HG03064 (cell line): ENCODE measurements around the gene ATP8B1.

Experiments used
- ATAC-seq: cut with Tn5 transposase; IDR thresholded peaks from one replicate; pipeline ENCODE4 v1.9.1; 2021; ENCODE audit warnings: low read depth; ENCODE audit not compliant: unreplicated experiment

The ATP8B1 gene

GRCh38 chr18:57631697-57632096 is 171.4 kb downstream of the ATP8B1 start:
- ATAC-seq: no peak

GRCh38 chr18:57630754-57631595 is 172.1 kb downstream of the ATP8B1 start:
- peak; percentile 47 for ATAC-seq

GRCh38 chr18:57630002-57630753 is 172.9 kb downstream of the ATP8B1 start:
- peak; percentile 78 for ATAC-seq

DNA sequence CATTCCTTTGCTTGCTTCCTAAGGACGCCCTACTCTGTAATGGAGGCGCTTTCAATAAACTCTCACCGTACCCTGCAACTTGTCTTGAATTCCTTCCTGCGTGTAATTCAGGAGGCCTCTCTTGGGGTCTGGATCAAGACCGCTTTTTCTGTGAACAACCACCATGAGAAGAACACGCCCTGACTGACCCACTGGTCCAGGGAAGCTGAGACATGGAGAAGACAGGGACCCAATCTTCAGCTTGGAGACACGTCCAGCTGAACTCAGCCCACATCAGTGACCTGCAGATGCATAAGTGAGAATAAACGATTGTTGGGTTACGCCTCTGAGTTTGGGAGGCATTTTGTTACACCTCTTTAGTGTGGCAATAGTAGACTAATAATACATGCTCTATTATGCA is 173.7 kb downstream of the ATP8B1 start:
- no peak for ATAC-seq

- no peak for ATAC-seq
Measured at GRCh38 chr18:57627488-57627887, 175.6 kb downstream of the ATP8B1 start.

- no peak for ATAC-seq
Measured at GRCh38 chr18:57624988-57625387, 178.1 kb downstream of the ATP8B1 start.

GRCh38 chr18:57621246-57621604 is 181.9 kb downstream of the ATP8B1 start:
- peak; percentile 12 for ATAC-seq

DNA sequence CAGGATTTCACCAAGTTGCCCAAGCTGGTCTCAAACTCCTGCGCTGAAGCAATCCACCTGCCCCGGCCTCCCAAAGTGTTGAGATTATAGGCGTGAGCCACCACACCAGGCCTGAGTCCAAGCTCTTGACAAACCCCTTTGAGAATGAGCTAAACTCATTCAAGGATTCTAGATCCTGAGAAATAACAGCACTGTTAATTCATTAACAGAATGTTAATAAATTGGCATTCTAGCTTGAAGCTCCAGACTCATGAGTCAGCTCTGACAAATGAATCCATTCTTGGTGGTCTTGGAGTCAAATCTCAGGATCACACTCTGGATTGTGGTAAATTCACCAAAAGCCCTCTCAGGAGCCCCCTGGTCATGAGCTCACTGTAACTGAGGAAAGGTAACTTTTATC is 183.2 kb downstream of the ATP8B1 start:
- no peak for ATAC-seq

DNA sequence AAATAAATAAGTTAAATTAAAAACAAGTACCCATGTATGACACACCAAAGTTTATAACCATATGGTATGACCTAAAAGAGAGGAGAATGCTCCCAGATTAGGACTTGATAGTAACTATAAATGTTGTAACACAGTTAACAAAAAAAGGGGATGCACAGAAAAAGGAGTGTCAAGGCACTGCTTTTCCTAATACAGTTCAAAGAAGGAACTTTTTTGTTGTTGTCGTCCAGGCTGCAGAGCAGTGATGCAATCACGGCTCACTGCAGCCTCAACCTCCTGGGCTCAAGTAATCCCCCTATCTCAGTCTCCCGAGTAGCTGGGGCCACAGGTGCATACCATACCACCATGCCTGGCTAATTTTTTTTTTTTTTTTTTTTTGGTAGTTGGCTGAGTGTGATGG is 184.2 kb downstream of the ATP8B1 start:
- ATAC-seq: no peak

DNA sequence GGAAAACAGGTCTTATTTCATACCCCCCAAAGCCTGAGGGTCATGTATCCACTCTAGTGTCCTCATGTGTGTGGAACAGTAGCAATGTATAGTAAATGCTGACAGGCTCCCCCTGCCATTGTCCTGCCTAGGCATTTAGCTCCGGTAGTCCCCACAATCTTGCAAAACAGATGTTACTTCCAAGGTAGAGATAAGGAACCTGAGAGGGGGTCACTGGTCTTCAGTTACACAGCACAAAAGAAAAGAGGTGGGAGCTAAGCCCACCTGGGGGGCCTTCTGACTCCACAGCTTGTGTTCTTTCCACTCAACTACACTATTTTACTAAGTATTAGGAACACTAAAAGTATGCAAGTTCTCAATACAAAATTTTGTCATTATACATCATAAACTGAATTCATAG is 199.2 kb downstream of the ATP8B1 start:
- ATAC-seq: no peak
